DND-41 (cell line): ENCODE measurements around the gene CLEC4E.
"Not testable (repeated sequence)": the region's sequence is repeated elsewhere in the genome, so short reads cannot be mapped to it uniquely, and the experiment has no call there.

Experiments used
- ATAC-seq: fragments of 200-7000 bp; cut with Tn5 transposase; 3 replicates; pipeline ENCODE4 v1.9.1; 2021; ENCODE audit warnings: low read depth; ENCODE audit not compliant: insufficient read depth
- DNase-seq: peaks from one replicate; pipeline ENCODE4 v3.0.0-alpha.2; 2020
- H2AFZ ChIP-seq: 2 replicates; pipeline ENCODE4 v1.6.0; 2012; ENCODE audit warnings: low read depth, low read length
- H3K27ac ChIP-seq: 2 replicates; pipeline ENCODE4 v1.5.1; 2012; ENCODE audit warnings: low read length, inconsistent platforms
- H3K27me3 ChIP-seq: fragments of 200-600 bp; sonication (generic); 2 replicates; pipeline ENCODE4 v1.6.0; 2012; ENCODE audit warnings: low read length, mild to moderate bottlenecking, inconsistent platforms; ENCODE audit not compliant: insufficient read depth, poor library complexity
- H3K36me3 ChIP-seq: 2 replicates; pipeline ENCODE4 v1.5.1; 2012; ENCODE audit warnings: low read length, inconsistent platforms; ENCODE audit not compliant: insufficient read depth
- H3K4me1 ChIP-seq: 2 replicates; pipeline ENCODE4 v1.5.1; 2012; ENCODE audit warnings: mild to moderate bottlenecking, low read length; ENCODE audit not compliant: insufficient read depth
- H3K4me2 ChIP-seq: 2 replicates; pipeline ENCODE4 v1.6.0; 2012; ENCODE audit warnings: mild to moderate bottlenecking, moderate library complexity, low read length, inconsistent platforms; ENCODE audit not compliant: insufficient read depth
- H3K4me3 ChIP-seq, 2 experiments: fragments of 200-600 bp in 1 of 2; shearing (Covaris generic) in 1 of 2; 2 replicates each; pipeline ENCODE4 v1.5.1; 2012 to 2016; ENCODE audit warnings: inconsistent platforms in 2 of 2, low read length in 2 of 2, mild to moderate bottlenecking in 2 of 2, low read depth in 1 of 2, moderate library complexity in 1 of 2
- H3K79me2 ChIP-seq: 2 replicates; pipeline ENCODE4 v1.6.0; 2012; ENCODE audit warnings: low read length, inconsistent platforms; ENCODE audit not compliant: insufficient read depth
- H3K9ac ChIP-seq: 2 replicates; pipeline ENCODE4 v1.6.0; 2012; ENCODE audit warnings: low read depth, mild to moderate bottlenecking, inconsistent platforms, low read length, moderate library complexity
- H3K9me3 ChIP-seq: 2 replicates; pipeline ENCODE4 v1.5.1; 2012; ENCODE audit warnings: low read length, moderate library complexity, mild to moderate bottlenecking, inconsistent platforms; ENCODE audit not compliant: insufficient read depth, severe bottlenecking
- H4K20me1 ChIP-seq: 2 replicates; pipeline ENCODE4 v1.6.0; 2012; ENCODE audit warnings: low read length; ENCODE audit not compliant: insufficient read depth
- EZH2 ChIP-seq: IDR thresholded peaks from 3 replicates; pipeline ENCODE4 v1.6.1; 2012; ENCODE audit warnings: borderline replicate concordance, low read depth, mild to moderate bottlenecking, moderate library complexity, low read length, inconsistent platforms; ENCODE audit not compliant: severe bottlenecking
- TF ChIP-seq, protein P1 (sequence below): IDR thresholded peaks from 2 replicates; pipeline ENCODE4 v1.5.1; 2012; ENCODE audit warnings: borderline replicate concordance, low read length, moderate library complexity, mild to moderate bottlenecking; ENCODE audit not compliant: poor library complexity, severe bottlenecking; ENCODE audit errors: extremely low read depth

CLEC4E gene

DNA sequence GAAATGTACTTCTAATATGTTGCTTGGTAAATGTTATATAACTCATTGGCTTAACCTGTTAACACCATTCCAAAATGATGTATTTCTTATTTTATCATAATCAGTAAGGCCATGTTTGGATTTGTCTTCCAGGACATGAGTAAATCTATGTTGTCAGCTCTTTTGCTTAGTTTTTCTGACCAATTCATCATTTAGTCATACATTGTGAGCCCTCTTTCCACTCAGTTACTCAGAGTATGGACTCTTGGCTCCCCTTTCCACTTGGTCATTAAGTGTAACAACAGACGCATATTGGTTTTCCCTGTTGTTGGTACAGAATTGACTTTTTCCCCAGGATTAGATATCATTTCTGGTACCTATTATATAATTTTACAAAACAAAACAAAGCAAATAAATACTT is 36.4 kb downstream of the CLEC4E start:
- no peaks in the 10 kb centered on the region for H3K9me3 ChIP-seq
- no peak overlapping the region for H3K27ac ChIP-seq
- no peaks in the 10 kb centered on the region for H4K20me1 ChIP-seq
- no peak for TF ChIP-seq EZH2
- TF ChIP-seq, protein P1, sequence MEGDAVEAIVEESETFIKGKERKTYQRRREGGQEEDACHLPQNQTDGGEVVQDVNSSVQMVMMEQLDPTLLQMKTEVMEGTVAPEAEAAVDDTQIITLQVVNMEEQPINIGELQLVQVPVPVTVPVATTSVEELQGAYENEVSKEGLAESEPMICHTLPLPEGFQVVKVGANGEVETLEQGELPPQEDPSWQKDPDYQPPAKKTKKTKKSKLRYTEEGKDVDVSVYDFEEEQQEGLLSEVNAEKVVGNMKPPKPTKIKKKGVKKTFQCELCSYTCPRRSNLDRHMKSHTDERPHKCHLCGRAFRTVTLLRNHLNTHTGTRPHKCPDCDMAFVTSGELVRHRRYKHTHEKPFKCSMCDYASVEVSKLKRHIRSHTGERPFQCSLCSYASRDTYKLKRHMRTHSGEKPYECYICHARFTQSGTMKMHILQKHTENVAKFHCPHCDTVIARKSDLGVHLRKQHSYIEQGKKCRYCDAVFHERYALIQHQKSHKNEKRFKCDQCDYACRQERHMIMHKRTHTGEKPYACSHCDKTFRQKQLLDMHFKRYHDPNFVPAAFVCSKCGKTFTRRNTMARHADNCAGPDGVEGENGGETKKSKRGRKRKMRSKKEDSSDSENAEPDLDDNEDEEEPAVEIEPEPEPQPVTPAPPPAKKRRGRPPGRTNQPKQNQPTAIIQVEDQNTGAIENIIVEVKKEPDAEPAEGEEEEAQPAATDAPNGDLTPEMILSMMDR = no peak
- H3K36me3 ChIP-seq = no peaks in the 10 kb centered on the region
- no peak for ATAC-seq
- no peak overlapping the region for H3K9ac ChIP-seq
- H3K4me1 ChIP-seq = no peaks in the 10 kb centered on the region
- no peak overlapping the region for H2AFZ ChIP-seq
- DNase-seq = no peak
- peaks cover 13% of the 10 kb centered on the region for H3K27me3 ChIP-seq
- no peak overlapping the region for H3K4me3 ChIP-seq
- H3K79me2 ChIP-seq = no peaks in the 10 kb centered on the region
- H3K4me2 ChIP-seq = no peak overlapping the region

GRCh38 chr12:8501720-8502119 is 39.0 kb downstream of the CLEC4E start:
- DNase-seq = no peak
- Histone ChIP-seq H3K27me3 (peaks cover 8% of the 10 kb centered on the region), H3K9me3 (no peaks in the 10 kb centered on the region), H3K9ac (no peak overlapping the region), H3K79me2 (no peaks in the 10 kb centered on the region), H3K36me3 (no peaks in the 10 kb centered on the region), H3K27ac (no peak overlapping the region), H4K20me1 (no peaks in the 10 kb centered on the region), H3K4me2 (no peak overlapping the region), H3K4me1 (no peaks in the 10 kb centered on the region), H3K4me3 (no peak overlapping the region), H2AFZ (no peak overlapping the region)
- no peak; the same call in 2 of the 3 replicates for ATAC-seq
- no peak for TF ChIP-seq EZH2
- TF ChIP-seq, protein P1 = no peak

DNA sequence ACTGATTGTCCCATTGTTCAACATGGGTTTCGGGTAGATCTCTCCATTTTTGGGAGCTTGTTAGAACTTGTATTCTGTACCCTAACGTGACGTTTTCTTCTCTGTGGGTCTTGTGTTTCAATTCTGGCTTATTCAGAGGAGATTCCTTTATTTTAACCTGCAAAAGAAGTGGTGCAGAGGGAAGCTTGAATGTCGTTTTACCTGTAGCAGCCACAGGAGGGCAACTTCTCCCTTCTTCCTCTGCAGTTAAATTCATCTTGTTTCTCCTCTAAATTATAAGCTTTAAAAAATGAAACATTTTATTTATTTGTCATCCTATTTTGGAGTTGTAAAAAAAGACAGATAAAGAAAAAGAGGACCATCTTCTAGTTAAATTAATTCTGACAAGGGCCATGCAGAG is 41.1 kb downstream of the CLEC4E start:
- DNase-seq = no peak
- H3K36me3 ChIP-seq = no peaks in the 10 kb centered on the region
- TF ChIP-seq, protein P1 = no peak
- TF ChIP-seq EZH2 = no peak

DNA sequence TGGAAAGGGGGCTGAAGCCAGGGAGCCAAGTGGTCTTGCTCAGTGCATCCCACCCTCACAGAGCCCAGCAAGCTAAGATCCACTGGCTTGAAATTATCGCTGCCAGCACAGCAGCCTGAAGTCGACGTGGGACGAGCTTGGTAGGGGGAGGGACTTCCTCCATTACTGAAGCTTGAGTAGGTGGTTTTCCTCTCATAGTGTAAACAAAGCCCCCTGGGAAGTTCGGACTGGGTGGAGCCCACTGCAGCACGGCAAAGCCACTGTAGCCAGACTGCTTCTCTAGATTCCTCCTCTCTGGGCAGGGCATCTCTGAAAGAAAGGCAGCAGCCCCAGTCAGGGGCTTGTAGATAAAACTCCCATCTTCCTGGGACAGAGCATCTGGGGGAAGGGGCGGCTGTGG is 44.6 kb downstream of the CLEC4E start:
- not testable (repeated sequence) for H3K9me3 ChIP-seq, ATAC-seq, H2AFZ ChIP-seq

More for the DNA sequence above, 41.1 kb downstream of the CLEC4E start:
- Histone ChIP-seq H2AFZ (no peak overlapping the region), H3K9ac (no peak overlapping the region), H3K4me3 (no peak overlapping the region), H3K4me1 (no peaks in the 10 kb centered on the region), H3K4me2 (no peak overlapping the region), H3K27ac (no peak overlapping the region), H3K79me2 (no peaks in the 10 kb centered on the region), H4K20me1 (no peaks in the 10 kb centered on the region), H3K9me3 (no peaks in the 10 kb centered on the region), H3K27me3 (peaks cover 8% of the 10 kb centered on the region)
- ATAC-seq = no peak

GRCh38 chr12:8495671-8496070 is 45.0 kb downstream of the CLEC4E start:
- H3K27me3 ChIP-seq, H3K4me1 ChIP-seq, H4K20me1 ChIP-seq, H3K9ac ChIP-seq, H3K79me2 ChIP-seq, H3K9me3 ChIP-seq, H3K27ac ChIP-seq, DNase-seq, H3K4me2 ChIP-seq, H2AFZ ChIP-seq, ATAC-seq, H3K36me3 ChIP-seq, H3K4me3 ChIP-seq: not testable (repeated sequence)

More for the DNA sequence above, 44.6 kb downstream of the CLEC4E start:
- not testable (repeated sequence) for H3K4me1 ChIP-seq, H3K4me2 ChIP-seq, DNase-seq, H3K9ac ChIP-seq, H4K20me1 ChIP-seq, H3K27me3 ChIP-seq, H3K36me3 ChIP-seq, H3K27ac ChIP-seq, H3K79me2 ChIP-seq, H3K4me3 ChIP-seq
